GM21515 (cell line): ENCODE results near the gene GAGE12J.
"Not testable (repeated sequence)": the region's sequence is repeated elsewhere in the genome, so short reads cannot be mapped to it uniquely, and the experiment has no call there.

ENCODE experiments used
- ATAC-seq: cut with Tn5 transposase; IDR thresholded peaks from one replicate; pipeline ENCODE4 v1.9.1; 2021; ENCODE audit not compliant: unreplicated experiment

GAGE12J gene

DNA sequence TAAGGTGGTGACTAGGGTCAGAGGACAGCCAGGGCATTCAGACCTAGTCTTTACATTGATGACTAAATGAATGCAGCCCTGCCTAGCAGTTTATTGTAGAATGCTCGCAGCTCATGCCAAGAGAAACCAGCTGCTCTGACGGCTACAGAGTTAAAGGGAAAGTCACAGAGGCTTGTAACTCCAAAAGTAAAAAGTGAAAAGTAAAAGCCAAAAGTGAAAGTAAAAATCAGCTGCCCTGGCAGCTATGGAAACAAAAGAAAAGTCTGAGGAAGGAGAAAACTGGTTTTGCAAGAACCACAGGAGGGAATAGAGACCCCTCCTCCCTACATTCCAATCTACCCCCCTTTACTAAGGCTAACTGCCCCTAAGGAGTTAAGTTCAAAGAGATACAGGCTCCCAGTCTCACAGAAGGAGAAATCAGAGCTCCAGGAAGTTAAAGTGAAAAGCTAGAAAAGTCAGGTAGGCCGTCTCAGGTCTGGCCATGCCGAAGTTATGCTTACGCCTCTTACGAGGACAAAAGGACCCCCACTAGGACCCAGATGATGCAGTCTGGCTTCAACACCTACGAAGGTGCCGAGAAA, 12.3 kb upstream of the GAGE12J start:
- ATAC-seq = no peak

GRCh38 chrX:49310371-49310770, 11.5 kb upstream of the GAGE12J start:
- ATAC-seq = no peak

DNA sequence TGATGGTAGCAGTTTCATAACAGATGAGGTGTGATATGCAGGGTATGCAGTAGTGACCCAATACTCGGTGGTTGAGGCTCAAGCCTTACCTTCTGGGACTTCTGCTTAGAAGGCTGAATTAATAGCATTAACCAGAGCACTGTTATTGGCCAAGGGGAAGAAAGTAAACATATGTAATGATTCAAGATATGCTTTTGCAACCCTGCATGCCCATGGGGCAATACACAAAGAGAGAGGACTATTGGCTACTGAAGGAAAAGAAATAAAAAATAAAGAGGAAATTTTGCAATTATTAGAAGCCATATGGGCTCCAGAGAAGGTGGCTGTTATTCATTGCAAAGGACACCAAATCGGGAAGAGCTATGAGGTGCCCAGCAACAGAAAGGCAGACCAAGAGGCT, 9.7 kb upstream of the GAGE12J start:
- no peak for ATAC-seq

GRCh38 chrX:49316085-49316484, 5.8 kb upstream of the GAGE12J start:
- ATAC-seq = no peak

- ATAC-seq = not testable (repeated sequence)
These were observed 429 bp downstream of the GAGE12J start for GRCh38 chrX:49322266-49322665.

- ATAC-seq = not testable (repeated sequence)
These were observed 1.9 kb downstream of the GAGE12J start for GRCh38 chrX:49323735-49324134.

DNA sequence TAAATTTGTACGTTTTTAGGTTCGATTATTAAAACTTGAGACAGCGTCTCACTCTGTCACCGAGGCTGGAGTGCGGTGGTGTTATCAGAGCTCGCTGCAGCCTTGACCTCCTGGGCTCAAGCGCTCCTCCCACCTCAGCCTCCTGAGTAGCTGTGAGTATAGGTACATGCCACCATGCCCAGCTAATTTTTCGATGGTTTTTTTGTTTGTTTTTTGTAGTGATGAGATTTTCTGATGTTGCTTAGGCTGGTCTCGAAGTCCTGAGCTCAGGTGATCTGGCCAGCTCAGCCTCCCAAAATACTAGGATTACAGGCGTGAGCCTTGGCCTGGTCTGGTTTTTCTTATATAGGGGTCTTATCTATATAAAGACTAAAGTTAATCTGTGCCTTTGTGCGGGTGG, 8.6 kb downstream of the GAGE12J start:
- ATAC-seq = not testable (repeated sequence)

- not testable (repeated sequence) for ATAC-seq
These were observed 9.4 kb downstream of the GAGE12J start, which contains the start of gene GAGE13 for GRCh38 chrX:49331282-49331681. Gene GAGE13, plus strand, starts transcription at chrX:49331582. Its CDS starts 1,156 bp downstream, at chrX:49332738.

GRCh38 chrX:49331841-49332240, 10.0 kb downstream of the GAGE12J start:
- ATAC-seq = not testable (repeated sequence)

DNA sequence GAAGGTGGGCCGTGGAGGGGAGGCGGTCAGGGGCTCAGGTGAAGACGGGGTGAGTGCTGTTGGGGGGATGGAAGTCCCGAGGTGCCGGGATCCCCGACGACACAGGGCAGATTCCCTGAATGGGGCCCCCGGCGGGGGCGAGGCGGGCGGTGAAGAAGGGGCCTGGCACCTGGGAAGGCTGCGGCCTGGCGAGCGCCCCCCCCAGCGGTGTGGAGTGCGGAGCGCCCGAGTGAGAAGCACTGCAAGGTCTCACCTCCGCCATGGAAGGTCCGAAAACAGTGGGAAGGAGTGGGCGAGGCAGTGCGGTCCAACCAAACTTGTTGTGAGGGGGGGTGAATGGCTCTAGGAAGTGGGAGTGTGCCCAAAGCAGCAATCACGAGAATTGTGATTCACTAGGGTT, 19.6 kb downstream of the GAGE12J start:
- ATAC-seq = not testable (repeated sequence)

DNA sequence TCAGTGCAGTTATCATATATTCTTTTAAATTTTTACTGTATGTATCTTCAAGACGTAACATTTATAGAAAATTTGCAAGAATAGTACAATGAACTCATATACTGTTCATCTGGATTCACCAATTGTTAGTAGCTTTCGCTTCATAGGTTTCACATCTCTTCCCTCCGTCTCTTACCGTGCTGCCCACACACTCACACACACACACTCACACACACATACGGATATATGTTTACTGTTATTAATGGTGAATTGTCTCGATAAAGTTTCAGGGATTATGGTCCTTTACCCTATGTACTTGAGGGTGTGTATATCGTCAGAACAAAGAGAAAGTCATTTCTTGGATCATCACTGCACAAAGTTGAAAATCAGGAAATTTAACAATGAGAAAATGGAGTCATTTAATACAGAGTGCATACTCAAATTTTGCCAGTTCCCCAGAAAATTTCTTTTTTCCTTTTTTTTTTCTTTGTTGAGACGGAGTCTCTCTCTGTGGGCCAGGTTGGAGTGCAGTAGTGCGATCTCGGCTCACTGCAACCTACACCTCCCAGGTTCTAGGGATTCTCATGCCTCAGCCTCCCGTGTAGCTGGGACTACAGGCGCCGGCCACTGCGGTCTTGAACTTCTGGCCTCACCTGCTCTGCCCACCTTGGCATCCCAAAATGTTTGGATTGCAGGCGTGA, 22.8 kb downstream of the GAGE12J start:
- not testable (repeated sequence) for ATAC-seq

- not testable (repeated sequence) for ATAC-seq
These were observed 23.6 kb downstream of the GAGE12J start for GRCh38 chrX:49345402-49345801.

GRCh38 chrX:49346150-49346549, 24.3 kb downstream of the GAGE12J start:
- ATAC-seq = not testable (repeated sequence)
